NK-92 (cell line): Measurements from ENCODE around the gene ZNF146.
"Not testable (repeated sequence)": the region's sequence is repeated elsewhere in the genome, so short reads cannot be mapped to it uniquely, and the experiment has no call there.

ENCODE experiments used
- DNase-seq: peaks from one replicate; lab custom pipeline; 2025; ENCODE audit not compliant: unreplicated experiment; lab: John Stamatoyannopoulos, UW

Gene ZNF146

GRCh38 chr19:36269295-36269694, 54.4 kb downstream of the ZNF146 start:
- DNase-seq: not testable (repeated sequence)
